H1 (cell line): ENCODE measurements around the gene DIDO1. TPM values are rescaled to one million over a fixed set of nuclear protein-coding genes. Genes with fewer than 3 reads are reported as not detected.
A peak's percentile ranks its signal among the peaks of the same experiment; 100 is the strongest.

Experiments
- CTCF ChIA-PET: fragments of 300-600 bp; sonication (Branson Sonifier 250); formaldehyde crosslinking; loops from one replicate; lab custom pipeline; 2021; ENCODE audit not compliant: partially characterized antibody; lab: Charles Lee
- POLR2A ChIA-PET: fragments of 300-600 bp; sonication (Branson Sonifier 250); formaldehyde crosslinking; loops from one replicate; lab custom pipeline; 2021; ENCODE audit warnings: inconsistent platforms; ENCODE audit not compliant: partially characterized antibody; lab: Charles Lee
- DNase-seq, 2 experiments: peaks; one replicate each; pipeline versions ENCODE4 v3.0.0 to v3.0.0-alpha.2; 2010 to 2022; ENCODE audit warnings: low spot score in 2 of 2, low read depth in 1 of 2, mixed read lengths in 1 of 2
- FAIRE-seq: peaks from 2 replicates; lab custom pipeline; 2011; peaks lifted over from hg19 to GRCh38; lab: Jason Lieb, UNC
- H2AFZ ChIP-seq: 2 replicates; pipeline ENCODE4 v1.8.1; 2012; ENCODE audit warnings: low read length, inconsistent platforms
- H2AK5ac ChIP-seq: 2 replicates; pipeline ENCODE4 v1.6.1; 2013; ENCODE audit warnings: low read depth, low read length
- H2BK120ac ChIP-seq: replicated peaks from 2 replicates; pipeline ENCODE3; 2013; ENCODE audit warnings: low read depth, low read length, inconsistent platforms
- H2BK12ac ChIP-seq: 2 replicates; pipeline ENCODE4 v1.6.1; 2013; ENCODE audit warnings: low read depth, low read length
- H2BK15ac ChIP-seq: 2 replicates; pipeline ENCODE4 v1.6.1; 2013; ENCODE audit warnings: low read length
- H2BK20ac ChIP-seq: 2 replicates; pipeline ENCODE4 v1.6.1; 2013; ENCODE audit warnings: low read length
- H2BK5ac ChIP-seq: 2 replicates; pipeline ENCODE4 v1.6.1; 2013; ENCODE audit warnings: low read depth, low read length
- H3K14ac ChIP-seq: 2 replicates; pipeline ENCODE4 v1.6.1; 2013; ENCODE audit warnings: inconsistent platforms; ENCODE audit not compliant: insufficient read length
- H3K18ac ChIP-seq: 2 replicates; pipeline ENCODE4 v1.6.1; 2013; ENCODE audit warnings: low read length; ENCODE audit errors: extremely low read depth
- H3K23ac ChIP-seq: 2 replicates; pipeline ENCODE4 v1.6.1; 2013; ENCODE audit warnings: inconsistent platforms; ENCODE audit not compliant: insufficient read length
- H3K23me2 ChIP-seq: 2 replicates; pipeline ENCODE4 v1.6.1; 2013; ENCODE audit warnings: low read depth, low read length
- H3K27ac ChIP-seq: 2 replicates; pipeline ENCODE4 v1.6.1; 2011; ENCODE audit warnings: low read depth, low read length, inconsistent platforms
- H3K27me3 ChIP-seq, 4 experiments: replicated peaks in 1 of 4; 1 replicate in 1 of 4; 2 replicates in 3 of 4; pipeline versions ENCODE4 v1.6.1 to v1.8.1; 2011 to 2013; ENCODE audit warnings: low read length in 3 of 4, mild to moderate bottlenecking in 3 of 4, inconsistent platforms in 2 of 4, mixed read lengths in 2 of 4, moderate library complexity in 1 of 4; ENCODE audit not compliant: control insufficient read depth in 3 of 4, insufficient read depth in 3 of 4; ENCODE audit errors: extremely low read depth in 1 of 4
- H3K36me3 ChIP-seq, 4 experiments: 2 replicates each; pipeline versions ENCODE4 v1.6.1 to v1.8.1; 2011 to 2013; ENCODE audit warnings: mild to moderate bottlenecking in 4 of 4, low read length in 3 of 4, moderate library complexity in 2 of 4, control low read depth in 1 of 4, inconsistent platforms in 1 of 4; ENCODE audit not compliant: insufficient read depth in 4 of 4, control insufficient read depth in 2 of 4
- H3K4ac ChIP-seq: replicated peaks from 2 replicates; pipeline ENCODE3; 2013; ENCODE audit warnings: low read length, low read depth, mixed read lengths, inconsistent platforms; ENCODE audit not compliant: insufficient read length
- H3K4me1 ChIP-seq, 4 experiments: replicated peaks in 1 of 4; 1 replicate in 1 of 4; 2 replicates in 3 of 4; pipeline versions ENCODE4 v1.6.1 to v1.8.1; 2011 to 2013; ENCODE audit warnings: low read length in 3 of 4, inconsistent platforms in 2 of 4, mixed read lengths in 1 of 4; ENCODE audit not compliant: insufficient read depth in 4 of 4, control insufficient read depth in 3 of 4
- H3K4me2 ChIP-seq, 2 experiments: 2 replicates each; pipeline versions ENCODE4 v1.6.1 to v1.8.1; 2011 to 2013; ENCODE audit warnings: low read depth in 2 of 2, low read length in 2 of 2, control low read depth in 1 of 2, inconsistent platforms in 1 of 2, mild to moderate bottlenecking in 1 of 2; ENCODE audit not compliant: insufficient read depth in 1 of 2
- H3K4me3 ChIP-seq, 4 experiments: fragments of 200-600, 300-600 bp in 1 of 4; sonication (generic), shearing (Covaris generic), sonication (Bioruptor Twin) in 1 of 4; 2 replicates each; pipeline versions ENCODE4 v1.5.1 to v1.8.1; 2011 to 2016; ENCODE audit warnings: low read length in 4 of 4, low read depth in 3 of 4, control low read depth in 2 of 4, inconsistent platforms in 2 of 4, mild to moderate bottlenecking in 2 of 4, mixed read lengths in 1 of 4, moderate library complexity in 1 of 4; ENCODE audit not compliant: insufficient read depth in 2 of 4; ENCODE audit errors: extremely low read depth in 1 of 4
- H3K56ac ChIP-seq: replicated peaks from 2 replicates; pipeline ENCODE3; 2013; ENCODE audit warnings: low read depth, mild to moderate bottlenecking, mixed read lengths, low read length, inconsistent platforms; ENCODE audit not compliant: insufficient read length
- H3K79me1 ChIP-seq: 2 replicates; pipeline ENCODE4 v1.6.1; 2013; ENCODE audit warnings: low read depth, low read length, control low read depth
- H3K79me2 ChIP-seq, 2 experiments: 2 replicates each; pipeline versions ENCODE4 v1.6.1 to v1.8.1; 2012 to 2013; ENCODE audit warnings: low read length in 2 of 2, mild to moderate bottlenecking in 2 of 2, inconsistent platforms in 1 of 2; ENCODE audit not compliant: insufficient read depth in 2 of 2, control insufficient read depth in 1 of 2
- H3K9ac ChIP-seq, 4 experiments: replicated peaks in 1 of 4; 1 replicate in 1 of 4; 2 replicates in 3 of 4; pipeline versions ENCODE4 v1.6.1 to v1.8.1; 2011 to 2013; ENCODE audit warnings: low read depth in 3 of 4, low read length in 3 of 4, control low read depth in 2 of 4, mild to moderate bottlenecking in 2 of 4, moderate library complexity in 2 of 4, inconsistent platforms in 1 of 4; ENCODE audit errors: extremely low read depth in 1 of 4
- H3K9me3 ChIP-seq, 2 experiments: 2 replicates each; pipeline versions ENCODE4 v1.6.1 to v1.8.1; 2012 to 2013; ENCODE audit warnings: mild to moderate bottlenecking in 2 of 2, moderate library complexity in 2 of 2, control low read depth in 1 of 2, inconsistent platforms in 1 of 2, low read depth in 1 of 2, low read length in 1 of 2, mixed read lengths in 1 of 2; ENCODE audit not compliant: insufficient read depth in 2 of 2
- H4K20me1 ChIP-seq, 2 experiments: replicated peaks in 1 of 2; 2 replicates each; pipeline versions ENCODE3 to v1.8.1; 2011 to 2013; ENCODE audit warnings: inconsistent platforms in 2 of 2, low read length in 2 of 2, mild to moderate bottlenecking in 1 of 2; ENCODE audit not compliant: insufficient read depth in 2 of 2, control insufficient read depth in 1 of 2
- H4K5ac ChIP-seq: 2 replicates; pipeline ENCODE4 v1.6.1; 2013; ENCODE audit warnings: low read length, low read depth, mixed read lengths, inconsistent platforms; ENCODE audit not compliant: insufficient read length
- H4K8ac ChIP-seq: 2 replicates; pipeline ENCODE4 v1.8.0; 2013; ENCODE audit warnings: mild to moderate bottlenecking, moderate library complexity, low read length, inconsistent platforms; ENCODE audit not compliant: insufficient read depth; ENCODE audit errors: extremely low read depth
- H4K91ac ChIP-seq: replicated peaks from 2 replicates; pipeline ENCODE3; 2013; ENCODE audit warnings: low read length, mixed read lengths, inconsistent platforms; ENCODE audit not compliant: insufficient read length
- EGR1 ChIP-seq: IDR thresholded peaks from 2 replicates; pipeline ENCODE4 v1.6.1; 2011; ENCODE audit warnings: low read depth, low read length, borderline replicate concordance
- POU5F1 ChIP-seq: IDR thresholded peaks from 2 replicates; pipeline ENCODE4 v1.6.1; 2011; ENCODE audit warnings: low read depth, mild to moderate bottlenecking, low read length, moderate library complexity
- RXRA ChIP-seq: IDR thresholded peaks from 2 replicates; pipeline ENCODE4 v1.6.1; 2011; ENCODE audit warnings: low read depth, mild to moderate bottlenecking, low read length, moderate library complexity; ENCODE audit not compliant: insufficient read depth
- WGBS, 2 experiments: shearing (Covaris generic) in 1 of 2; methylation state at CpG; one replicate each; pipeline versions ENCODE4 v1.1.6 to v1.1.7; 2013 to 2015; ENCODE audit warnings: low lambda C conversion rate in 2 of 2, mixed read lengths in 2 of 2, inconsistent platforms in 1 of 2, low coverage in 1 of 2, missing lambda C conversion rate in 1 of 2; ENCODE audit not compliant: insufficient replicate concordance in 2 of 2, insufficient coverage in 1 of 2, insufficient read length in 1 of 2; ENCODE audit errors: extremely low coverage in 1 of 2, missing lambda C conversion rate in 1 of 2; 5-methylcytosine and 5-hydroxymethylcytosine counted together
- polyA plus RNA-seq, 7 experiments: library from polyadenylated mRNA; depleted of rRNA in 3 of 7; stranded (reverse) in 5 of 7; unstranded in 2 of 7; fragments of >200 nt in 5 of 7; fragments of 200-250 nt in 2 of 7; gene quantifications; 1 replicate in 5 of 7; 2 replicates in 1 of 7; 4 replicates in 1 of 7; pipeline versions ENCODE4 v1.2.1 to v1.2.3, GENCODE V29; 2011 to 2013; ENCODE audit warnings: missing spikeins in 2 of 7, mixed read lengths in 2 of 7
- total RNA-seq: library from RNA; stranded (reverse); fragmentation: NEBNext Ultra II Directional; extraction: Animal tissue kit (Norgen Biotek cat#: 25700); gene quantifications from 2 replicates; pipeline ENCODE4 v1.2.1, GENCODE V29; 2021

Gene DIDO1
- total and polyA plus RNA-seq, 2 of the 8 experiments (the other 6 are each of a cell fraction or from before 2014, with no cell fraction given): 53.6 to 82.8 TPM

GRCh38 chr20:62962221-62962879 lies 36.0 kb upstream of the DIDO1 start:
- H4K20me1 ChIP-seq: peaks cover 0 to 16% of the 10 kb centered on the region in 2 experiments
- H4K8ac ChIP-seq: peak overlapping the region; percentile 57; the same call in 1 of the 2 replicates
- H3K18ac ChIP-seq: no peak overlapping the region
- ChIA-PET POLR2A (interaction anchor here (1.2 to 1.6 kb wide), 2 partner anchors 8 to 62 kb away, joined by 3 read pairs; no protein-coding TSS in a partner anchor), CTCF (interaction anchor here (1.0 to 1.2 kb wide), 3 partner anchors 8 to 18 kb away, joined by 3 to 4 read pairs (median 3); no protein-coding TSS in a partner anchor)
- H3K4me3 ChIP-seq: no peak overlapping the region
- H3K27me3 ChIP-seq: no peaks in the 10 kb centered on the region
- H3K9me3 ChIP-seq: no peaks in the 10 kb centered on the region
- no peak overlapping the region for H2BK120ac ChIP-seq
- peaks cover 0 to 10% (median 5%) of the 10 kb centered on the region in 4 experiments; a peak in 5 of 8 replicates for H3K36me3 ChIP-seq
- no peak overlapping the region for H2BK20ac ChIP-seq
- DNase-seq (no peak), FAIRE-seq (no peak)
- no peaks in the 10 kb centered on the region for H3K79me2 ChIP-seq
- H3K4ac ChIP-seq: no peak overlapping the region
- H3K4me2 ChIP-seq: no peak overlapping the region
- no peak overlapping the region for H2AFZ ChIP-seq
- H3K4me1 ChIP-seq: peaks cover 0 to 3% (median 0%) of the 10 kb centered on the region in 4 experiments; a peak in 2 of 7 replicates
- no peak overlapping the region for H3K23ac ChIP-seq
- no peak overlapping the region for H3K56ac ChIP-seq
- no peak overlapping the region for H2BK15ac ChIP-seq
- no peaks in the 10 kb centered on the region for H3K23me2 ChIP-seq
- no peak overlapping the region for H3K27ac ChIP-seq
- WGBS, 2 experiments: 91% methylated on average over 25 of the region's 30 CpGs; no CpG with 5 or more reads in 1 of the 2 experiments
- no peak overlapping the region for H2AK5ac ChIP-seq
- no peak overlapping the region for H4K91ac ChIP-seq
- H4K5ac ChIP-seq: no peak overlapping the region
- H3K14ac ChIP-seq: no peak overlapping the region
- TF ChIP-seq EGR1 (no peak), POU5F1 (no peak), RXRA (no peak)
- peaks cover 1% of the 10 kb centered on the region; the same call in 1 of the 2 replicates for H3K79me1 ChIP-seq
- no peak overlapping the region for H2BK12ac ChIP-seq
- H2BK5ac ChIP-seq: no peak overlapping the region
- H3K9ac ChIP-seq: no peak overlapping the region
